K562 (cell line): ENCODE measurements around the gene IGFALS.

ENCODE experiments used
- FIP1L1 ChIP-seq: fragments of 200-400 bp; formaldehyde crosslinking; IDR thresholded peaks from 2 replicates; pipeline ENCODE4 v1.6.1; 2018; ENCODE audit warnings: mild to moderate bottlenecking, low read depth, low read length; ENCODE audit not compliant: poor library complexity, severe bottlenecking
- TRIM24 ChIP-seq, 2 experiments: fragments of 450-650 bp; IDR thresholded peaks; 2 replicates each; pipeline ENCODE4 v1.6.1; 2016
- TF ChIP-seq, protein P1 (sequence below), 3 experiments: IDR thresholded peaks in 2 of 3; conservative IDR thresholded peaks in 1 of 3; 2 replicates each; pipeline ENCODE4 v1.5.1; 2011 to 2012; ENCODE audit warnings: low read length in 3 of 3, mild to moderate bottlenecking in 3 of 3, control low read depth in 2 of 3, improper control_type of control experiment in 1 of 3, inconsistent platforms in 1 of 3, low read depth in 1 of 3, mixed read lengths in 1 of 3, moderate library complexity in 1 of 3; ENCODE audit not compliant: insufficient read depth in 2 of 3

DNA sequence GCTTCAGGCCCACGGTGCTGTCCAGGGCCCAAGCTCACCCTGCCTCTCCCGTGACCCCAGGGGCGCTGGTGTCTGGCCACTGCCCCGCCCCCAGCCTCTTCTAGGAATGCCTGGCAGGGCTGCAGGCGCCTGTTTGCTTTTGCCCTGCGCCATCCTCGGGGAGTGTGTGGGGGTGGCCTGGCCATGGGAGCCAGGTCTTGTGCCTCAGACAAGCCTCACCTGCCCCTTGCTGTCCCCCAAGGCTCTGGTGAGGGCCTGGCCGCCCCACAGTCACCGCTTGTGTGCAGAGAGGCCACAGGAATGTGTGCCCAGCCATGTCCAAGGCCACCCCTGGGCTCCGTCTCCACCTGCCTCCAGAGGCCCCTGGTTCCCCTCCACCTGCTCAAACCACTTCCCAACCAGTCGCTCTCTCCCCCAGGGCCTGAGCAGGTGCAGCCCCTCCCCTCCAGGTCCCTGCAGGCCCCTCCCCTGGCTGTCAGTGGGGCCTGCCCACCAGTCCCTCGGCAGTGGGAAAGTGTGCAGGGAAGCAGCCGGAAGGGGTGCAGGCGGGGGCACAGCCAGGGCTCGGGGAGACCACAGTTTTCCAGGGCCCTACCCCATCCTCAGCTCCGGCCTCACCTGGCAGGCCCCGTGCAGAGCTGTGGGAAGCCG is 841 bp upstream of the IGFALS start:
- TF ChIP-seq TRIM24 (IDR thresholded peaks at IDR 0.05) (no peak), FIP1L1 (no peak)
- TF ChIP-seq, protein P1, sequence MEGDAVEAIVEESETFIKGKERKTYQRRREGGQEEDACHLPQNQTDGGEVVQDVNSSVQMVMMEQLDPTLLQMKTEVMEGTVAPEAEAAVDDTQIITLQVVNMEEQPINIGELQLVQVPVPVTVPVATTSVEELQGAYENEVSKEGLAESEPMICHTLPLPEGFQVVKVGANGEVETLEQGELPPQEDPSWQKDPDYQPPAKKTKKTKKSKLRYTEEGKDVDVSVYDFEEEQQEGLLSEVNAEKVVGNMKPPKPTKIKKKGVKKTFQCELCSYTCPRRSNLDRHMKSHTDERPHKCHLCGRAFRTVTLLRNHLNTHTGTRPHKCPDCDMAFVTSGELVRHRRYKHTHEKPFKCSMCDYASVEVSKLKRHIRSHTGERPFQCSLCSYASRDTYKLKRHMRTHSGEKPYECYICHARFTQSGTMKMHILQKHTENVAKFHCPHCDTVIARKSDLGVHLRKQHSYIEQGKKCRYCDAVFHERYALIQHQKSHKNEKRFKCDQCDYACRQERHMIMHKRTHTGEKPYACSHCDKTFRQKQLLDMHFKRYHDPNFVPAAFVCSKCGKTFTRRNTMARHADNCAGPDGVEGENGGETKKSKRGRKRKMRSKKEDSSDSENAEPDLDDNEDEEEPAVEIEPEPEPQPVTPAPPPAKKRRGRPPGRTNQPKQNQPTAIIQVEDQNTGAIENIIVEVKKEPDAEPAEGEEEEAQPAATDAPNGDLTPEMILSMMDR (IDR thresholded peaks at IDR 0.05 in 2 of 3, conservative IDR thresholded peaks at IDR 0.05 in 1 of 3; ENCODE audit: insufficient read depth in 2 of 3, low read depth in 1 of 3, low read length in 3 of 3): no peak
